Mesendoderm (in vitro differentiated cells): ENCODE data around the gene VDAC1.

Experiments
- DNase-seq: peaks from one replicate; pipeline ENCODE4 v3.0.0; 2013
- H2AK5ac ChIP-seq: 2 replicates; pipeline ENCODE4 v1.6.1; 2013; ENCODE audit warnings: low read length, inconsistent platforms
- H2BK120ac ChIP-seq: 2 replicates; pipeline ENCODE4 v1.6.1; 2013; ENCODE audit warnings: low read depth, mild to moderate bottlenecking, low read length, moderate library complexity, mixed read lengths
- H2BK15ac ChIP-seq: replicated peaks from 2 replicates; pipeline ENCODE4 v1.6.1; 2013; ENCODE audit warnings: low read depth, mild to moderate bottlenecking, moderate library complexity
- H2BK5ac ChIP-seq: 2 replicates; pipeline ENCODE4 v1.6.1; 2013; ENCODE audit warnings: low read length, inconsistent platforms
- H3K18ac ChIP-seq: 2 replicates; pipeline ENCODE4 v1.6.1; 2013; ENCODE audit warnings: mild to moderate bottlenecking, low read length, mixed read lengths
- H3K23ac ChIP-seq: one replicate; pipeline ENCODE4 v1.6.1; 2013; ENCODE audit warnings: low read length
- H3K27ac ChIP-seq: 2 replicates; pipeline ENCODE4 v1.5.1; 2013; ENCODE audit warnings: low read depth, mild to moderate bottlenecking, inconsistent platforms, low read length, moderate library complexity
- H3K27me3 ChIP-seq: 2 replicates; pipeline ENCODE4 v1.6.1; 2013; ENCODE audit warnings: low read length, control low read depth, mild to moderate bottlenecking, inconsistent platforms; ENCODE audit not compliant: insufficient read depth, poor library complexity
- H3K36me3 ChIP-seq: 2 replicates; pipeline ENCODE4 v1.6.1; 2013; ENCODE audit warnings: low read length, inconsistent platforms; ENCODE audit not compliant: control insufficient read depth, insufficient read depth
- H3K4ac ChIP-seq: one replicate; pipeline ENCODE4 v1.6.1; 2013; ENCODE audit warnings: low read depth, mild to moderate bottlenecking, low read length, moderate library complexity
- H3K4me1 ChIP-seq: 2 replicates; pipeline ENCODE4 v1.6.1; 2013; ENCODE audit warnings: low read depth, low read length, inconsistent platforms; ENCODE audit not compliant: control insufficient read depth
- H3K4me2 ChIP-seq: 2 replicates; pipeline ENCODE4 v1.6.1; 2013; ENCODE audit warnings: low read length
- H3K4me3 ChIP-seq: 2 replicates; pipeline ENCODE4 v1.5.1; 2013; ENCODE audit warnings: mild to moderate bottlenecking, low read length
- H3K56ac ChIP-seq: one replicate; pipeline ENCODE4 v1.6.1; 2013; ENCODE audit warnings: low read length
- H3K79me1 ChIP-seq: 2 replicates; pipeline ENCODE4 v1.6.1; 2013; ENCODE audit warnings: low read length, inconsistent platforms
- H3K79me2 ChIP-seq: 2 replicates; pipeline ENCODE4 v1.6.1; 2013; ENCODE audit warnings: mild to moderate bottlenecking, low read length; ENCODE audit not compliant: control insufficient read depth, insufficient read depth
- H3K9ac ChIP-seq: 2 replicates; pipeline ENCODE4 v1.6.1; 2013; ENCODE audit warnings: low read length, inconsistent platforms
- H4K5ac ChIP-seq: one replicate; pipeline ENCODE4 v1.6.1; 2013; ENCODE audit warnings: low read length
- H4K8ac ChIP-seq: one replicate; pipeline ENCODE4 v1.6.1; 2013; ENCODE audit warnings: low read depth, mild to moderate bottlenecking, control low read depth, low read length, moderate library complexity
- WGBS: extraction: QIAGEN DNeasy Blood & Tissue Kit; methylation state at CpG from one replicate; pipeline ENCODE4 v1.1.7; 2013; ENCODE audit warnings: low lambda C conversion rate, missing lambda C conversion rate; ENCODE audit not compliant: insufficient coverage; ENCODE audit errors: extremely low coverage; 5-methylcytosine and 5-hydroxymethylcytosine counted together

The VDAC1 gene

DNA sequence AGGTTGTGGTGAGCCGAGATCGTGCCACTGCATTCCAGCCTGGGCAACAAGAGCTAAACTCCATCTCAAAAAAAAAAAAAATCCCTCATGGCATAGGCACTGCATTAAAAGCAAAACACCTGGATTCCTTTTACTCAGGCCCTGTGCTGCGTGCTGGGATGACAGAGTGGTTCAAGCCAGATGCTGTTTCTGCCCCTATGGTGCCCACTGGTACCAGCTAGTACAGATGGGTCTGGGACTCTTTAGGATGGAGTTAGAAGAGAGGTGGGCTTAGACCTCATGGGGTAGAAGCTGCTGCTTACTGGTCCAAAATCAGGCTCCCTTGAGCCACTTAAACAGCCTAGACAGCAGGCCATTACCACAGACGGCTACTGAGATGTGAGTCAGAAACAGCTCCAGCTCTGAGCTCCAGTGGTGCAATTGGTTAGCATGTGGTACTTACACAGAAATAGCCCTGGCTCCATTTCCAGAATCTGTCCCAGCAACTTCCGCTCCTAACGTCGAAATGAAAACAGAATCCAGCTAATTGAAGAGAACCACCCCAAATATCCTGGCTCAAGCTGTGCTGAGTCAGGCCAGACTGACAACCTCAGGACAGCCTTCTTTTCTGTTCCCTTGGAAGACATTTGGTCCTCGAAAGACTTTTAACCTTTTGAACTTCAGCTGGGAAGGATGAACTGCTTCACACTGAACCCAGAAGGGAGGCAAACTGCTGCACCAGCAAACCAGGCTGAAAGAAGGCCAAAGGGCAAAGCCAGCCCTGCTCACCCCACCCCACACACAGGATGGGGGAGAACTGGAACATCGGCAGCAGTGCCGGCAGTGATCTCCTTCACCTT lies 51.8 kb downstream of the VDAC1 start:
- Histone ChIP-seq H4K8ac (no peak overlapping the region), H2BK120ac (no peak overlapping the region), H3K79me1 (no peaks in the 10 kb centered on the region), H3K27me3 (no peaks in the 10 kb centered on the region), H2AK5ac (no peak overlapping the region), H3K56ac (no peak overlapping the region), H3K4me3 (no peak overlapping the region), H3K4me1 (no peaks in the 10 kb centered on the region), H4K5ac (no peak overlapping the region), H3K9ac (no peak overlapping the region), H3K79me2 (no peaks in the 10 kb centered on the region), H3K4ac (no peak overlapping the region), H2BK15ac (no peak overlapping the region), H3K27ac (no peak overlapping the region), H2BK5ac (no peak overlapping the region), H3K23ac (no peak overlapping the region), H3K18ac (no peak overlapping the region), H3K4me2 (no peak overlapping the region), H3K36me3 (no peaks in the 10 kb centered on the region)
- no peak for DNase-seq
- no CpG with 5 or more reads among the region's 10 CpGs for WGBS

DNA sequence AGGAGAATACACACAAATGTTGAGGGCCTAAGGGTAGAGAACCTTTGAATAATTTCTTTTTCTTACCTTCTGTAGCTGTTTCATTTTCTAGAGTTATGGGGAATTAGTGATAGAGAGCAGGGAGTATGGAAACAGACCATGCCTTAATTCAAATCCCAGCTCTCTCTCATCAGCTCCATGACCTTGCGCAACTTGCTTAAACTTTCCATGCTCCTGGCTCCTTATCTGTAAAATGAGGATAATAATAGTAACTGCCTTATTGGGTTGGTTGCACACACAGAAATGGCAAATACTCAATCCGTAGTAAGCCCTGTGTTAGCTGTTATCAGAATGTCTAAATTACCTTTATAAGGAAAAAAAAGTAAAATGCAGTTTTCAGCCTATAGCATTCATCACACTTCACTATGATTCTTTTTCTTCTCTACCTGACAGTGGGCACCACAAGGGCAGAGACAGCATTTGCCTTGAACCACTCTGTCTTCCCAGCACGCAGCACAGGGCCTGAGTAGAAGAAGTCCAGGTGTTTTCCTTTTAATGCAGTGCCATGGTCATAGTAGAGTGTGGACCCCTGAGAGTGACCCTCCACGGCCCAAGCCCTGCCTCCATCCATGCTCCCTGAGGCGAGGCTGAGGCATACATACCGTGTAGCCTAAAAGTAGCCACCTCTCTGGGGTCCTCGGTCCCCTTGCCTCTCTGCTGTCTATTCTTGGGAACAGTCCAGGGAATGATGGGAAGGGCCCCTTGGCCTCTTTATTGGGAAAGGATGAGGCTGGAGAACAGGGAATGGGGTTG lies 53.8 kb downstream of the VDAC1 start:
- Histone ChIP-seq H3K79me2 (no peaks in the 10 kb centered on the region), H3K4ac (no peak overlapping the region), H3K9ac (no peak overlapping the region), H3K56ac (no peak overlapping the region), H3K18ac (no peak overlapping the region), H3K79me1 (no peaks in the 10 kb centered on the region), H3K4me1 (no peaks in the 10 kb centered on the region), H4K8ac (no peak overlapping the region), H4K5ac (no peak overlapping the region), H2BK120ac (no peak overlapping the region), H2AK5ac (no peak overlapping the region), H3K4me3 (no peak overlapping the region), H2BK15ac (no peak overlapping the region), H3K4me2 (no peak overlapping the region), H3K36me3 (no peaks in the 10 kb centered on the region), H3K27ac (no peak overlapping the region), H3K27me3 (no peaks in the 10 kb centered on the region), H2BK5ac (no peak overlapping the region), H3K23ac (no peak overlapping the region)
- no CpG with 5 or more reads among the region's 7 CpGs for WGBS
- no peak for DNase-seq

DNA sequence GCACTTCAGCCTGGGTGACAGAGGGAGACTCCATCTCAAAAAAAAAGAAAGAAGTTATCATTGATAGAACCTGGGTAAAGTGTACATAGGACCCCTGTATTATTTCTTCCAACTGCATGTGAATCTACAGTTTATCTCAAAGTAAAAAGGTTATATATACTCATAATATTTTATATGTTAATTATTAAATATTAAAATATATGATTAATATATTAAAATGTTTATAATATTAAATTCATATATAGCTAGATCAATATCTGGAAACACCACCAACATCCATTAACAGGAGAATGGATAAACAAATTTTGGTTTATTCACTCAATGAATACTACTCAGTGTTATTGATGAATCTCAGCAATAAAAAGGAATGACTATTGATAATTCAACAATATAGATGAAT lies 56.1 kb downstream of the VDAC1 start:
- Histone ChIP-seq H3K27me3 (no peaks in the 10 kb centered on the region), H4K5ac (no peak overlapping the region), H3K79me2 (no peaks in the 10 kb centered on the region), H3K36me3 (no peaks in the 10 kb centered on the region), H2BK5ac (no peak overlapping the region), H3K4me3 (no peak overlapping the region), H3K27ac (no peak overlapping the region), H2BK15ac (no peak overlapping the region), H4K8ac (no peak overlapping the region), H3K79me1 (no peaks in the 10 kb centered on the region), H3K23ac (no peak overlapping the region), H3K4me1 (no peaks in the 10 kb centered on the region), H3K9ac (no peak overlapping the region), H2BK120ac (no peak overlapping the region), H3K18ac (no peak overlapping the region), H3K56ac (no peak overlapping the region), H2AK5ac (no peak overlapping the region), H3K4me2 (no peak overlapping the region), H3K4ac (no peak overlapping the region)
- DNase-seq = no peak

DNA sequence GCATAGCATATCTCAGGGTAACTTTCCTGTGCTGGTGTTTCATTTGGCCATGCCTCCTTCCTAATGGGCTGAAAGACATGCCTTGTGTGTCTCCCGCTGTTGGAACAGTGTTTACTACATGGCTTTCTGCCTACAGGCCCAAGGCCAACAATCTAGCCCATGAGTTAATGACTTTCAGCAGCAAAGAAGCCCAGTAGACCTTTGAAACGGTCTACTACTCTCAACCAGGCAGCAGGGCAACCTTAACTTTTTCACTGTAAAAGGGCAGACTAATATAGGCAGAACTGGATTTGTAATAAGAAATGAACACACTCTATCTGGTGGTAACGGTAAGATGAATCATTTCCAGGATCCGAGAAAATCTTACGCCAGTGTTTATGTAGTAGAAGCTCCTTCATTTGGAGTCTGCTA lies 57.3 kb downstream of the VDAC1 start:
- Histone ChIP-seq H3K4me2 (no peak overlapping the region), H3K4ac (no peak overlapping the region), H4K5ac (no peak overlapping the region), H3K9ac (no peak overlapping the region), H3K27me3 (no peaks in the 10 kb centered on the region), H4K8ac (no peak overlapping the region), H3K27ac (no peak overlapping the region), H3K23ac (no peak overlapping the region), H3K79me1 (no peaks in the 10 kb centered on the region), H3K36me3 (no peaks in the 10 kb centered on the region), H3K79me2 (no peaks in the 10 kb centered on the region), H2BK5ac (no peak overlapping the region), H2BK15ac (no peak overlapping the region), H3K4me3 (no peak overlapping the region), H3K56ac (no peak overlapping the region), H2BK120ac (no peak overlapping the region), H3K4me1 (no peaks in the 10 kb centered on the region), H3K18ac (no peak overlapping the region), H2AK5ac (no peak overlapping the region)
- DNase-seq = no peak
- no CpG with 5 or more reads among the region's 5 CpGs for WGBS

DNA sequence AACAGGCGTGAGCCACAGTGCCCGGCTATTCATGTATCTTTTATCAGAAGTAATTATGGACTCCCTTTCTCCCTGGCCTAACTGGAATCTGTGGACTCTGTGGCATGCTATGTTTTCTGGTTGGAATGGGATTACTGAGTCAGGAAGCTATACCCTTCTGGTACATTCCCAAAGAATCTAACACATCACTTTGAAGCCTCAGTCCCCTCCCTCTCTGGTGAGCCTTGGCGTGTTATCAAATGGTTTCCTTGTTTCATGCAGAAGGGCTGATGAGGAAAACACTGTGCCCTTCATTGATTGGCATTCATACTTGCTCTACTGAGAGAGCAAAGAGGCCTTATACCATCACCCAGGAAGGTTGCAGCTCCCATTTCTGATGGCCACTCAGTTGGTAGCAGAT lies 59.2 kb downstream of the VDAC1 start:
- H2BK120ac ChIP-seq = no peak overlapping the region
- H2BK5ac ChIP-seq = no peak overlapping the region
- no peak overlapping the region for H3K4ac ChIP-seq
- H2AK5ac ChIP-seq = no peak overlapping the region
- no peaks in the 10 kb centered on the region for H3K36me3 ChIP-seq
- no peak overlapping the region for H3K9ac ChIP-seq
- no peak overlapping the region for H2BK15ac ChIP-seq
- no peaks in the 10 kb centered on the region for H3K79me2 ChIP-seq
- no peaks in the 10 kb centered on the region for H3K79me1 ChIP-seq
- no peak overlapping the region for H3K56ac ChIP-seq
- no peak overlapping the region for H3K18ac ChIP-seq
- no peak overlapping the region for H3K4me2 ChIP-seq
- DNase-seq = no peak
- H3K23ac ChIP-seq = no peak overlapping the region
- H4K8ac ChIP-seq = no peak overlapping the region
- no peak overlapping the region for H4K5ac ChIP-seq
- no peaks in the 10 kb centered on the region for H3K27me3 ChIP-seq
- H3K27ac ChIP-seq = no peak overlapping the region
- WGBS = no CpG with 5 or more reads among the region's 3 CpGs
- H3K4me3 ChIP-seq = no peak overlapping the region
- no peaks in the 10 kb centered on the region for H3K4me1 ChIP-seq
